MM.1S (cell line): Measurements from ENCODE around the gene SQOR.

Experiments
- EZH2 ChIP-seq: fragments of 300-600 bp; sonication (generic); optimal IDR thresholded peaks from 2 replicates; pipeline ENCODE3; 2017; ENCODE audit warnings: low read depth, mild to moderate bottlenecking, antibody characterized with exemption, low read length, mixed read lengths
- TF ChIP-seq, protein P1 (sequence below): fragments of 300-600 bp; sonication (generic); IDR thresholded peaks from 2 replicates; pipeline ENCODE4 v1.5.1; 2016; ENCODE audit warnings: antibody characterized with exemption, low read length, mixed read lengths

DNA sequence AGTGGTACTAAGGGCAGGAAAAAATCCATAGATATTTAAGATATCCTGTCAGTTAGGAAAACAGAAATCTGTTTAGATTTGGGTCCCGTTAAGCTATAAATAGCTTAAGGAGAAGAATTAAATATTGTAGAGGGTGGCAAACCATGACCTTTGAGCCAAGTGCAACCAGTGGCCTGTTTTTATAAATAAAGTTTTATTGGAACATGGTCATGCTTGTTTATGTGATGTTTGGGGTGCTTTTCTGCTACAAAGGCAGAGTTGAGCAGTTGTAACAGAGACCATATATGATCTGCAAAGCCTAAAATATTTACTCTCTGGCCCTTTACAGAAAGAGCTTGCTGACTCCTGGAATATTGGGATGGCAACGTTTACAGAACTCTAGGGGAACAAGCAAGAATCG, 66.3 kb downstream of the SQOR start:
- TF ChIP-seq, protein P1, sequence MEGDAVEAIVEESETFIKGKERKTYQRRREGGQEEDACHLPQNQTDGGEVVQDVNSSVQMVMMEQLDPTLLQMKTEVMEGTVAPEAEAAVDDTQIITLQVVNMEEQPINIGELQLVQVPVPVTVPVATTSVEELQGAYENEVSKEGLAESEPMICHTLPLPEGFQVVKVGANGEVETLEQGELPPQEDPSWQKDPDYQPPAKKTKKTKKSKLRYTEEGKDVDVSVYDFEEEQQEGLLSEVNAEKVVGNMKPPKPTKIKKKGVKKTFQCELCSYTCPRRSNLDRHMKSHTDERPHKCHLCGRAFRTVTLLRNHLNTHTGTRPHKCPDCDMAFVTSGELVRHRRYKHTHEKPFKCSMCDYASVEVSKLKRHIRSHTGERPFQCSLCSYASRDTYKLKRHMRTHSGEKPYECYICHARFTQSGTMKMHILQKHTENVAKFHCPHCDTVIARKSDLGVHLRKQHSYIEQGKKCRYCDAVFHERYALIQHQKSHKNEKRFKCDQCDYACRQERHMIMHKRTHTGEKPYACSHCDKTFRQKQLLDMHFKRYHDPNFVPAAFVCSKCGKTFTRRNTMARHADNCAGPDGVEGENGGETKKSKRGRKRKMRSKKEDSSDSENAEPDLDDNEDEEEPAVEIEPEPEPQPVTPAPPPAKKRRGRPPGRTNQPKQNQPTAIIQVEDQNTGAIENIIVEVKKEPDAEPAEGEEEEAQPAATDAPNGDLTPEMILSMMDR = no peak
- no peak for TF ChIP-seq EZH2
